ENCODE data around the gene CREB5. TPM values are rescaled to one million over a fixed set of nuclear protein-coding genes. Genes with fewer than 3 reads are reported as not detected.

CREB5 gene
- total RNA-seq, 4 donors from 2014 or later = 0.88 to 31.4 (median 15.9) TPM

DNA sequence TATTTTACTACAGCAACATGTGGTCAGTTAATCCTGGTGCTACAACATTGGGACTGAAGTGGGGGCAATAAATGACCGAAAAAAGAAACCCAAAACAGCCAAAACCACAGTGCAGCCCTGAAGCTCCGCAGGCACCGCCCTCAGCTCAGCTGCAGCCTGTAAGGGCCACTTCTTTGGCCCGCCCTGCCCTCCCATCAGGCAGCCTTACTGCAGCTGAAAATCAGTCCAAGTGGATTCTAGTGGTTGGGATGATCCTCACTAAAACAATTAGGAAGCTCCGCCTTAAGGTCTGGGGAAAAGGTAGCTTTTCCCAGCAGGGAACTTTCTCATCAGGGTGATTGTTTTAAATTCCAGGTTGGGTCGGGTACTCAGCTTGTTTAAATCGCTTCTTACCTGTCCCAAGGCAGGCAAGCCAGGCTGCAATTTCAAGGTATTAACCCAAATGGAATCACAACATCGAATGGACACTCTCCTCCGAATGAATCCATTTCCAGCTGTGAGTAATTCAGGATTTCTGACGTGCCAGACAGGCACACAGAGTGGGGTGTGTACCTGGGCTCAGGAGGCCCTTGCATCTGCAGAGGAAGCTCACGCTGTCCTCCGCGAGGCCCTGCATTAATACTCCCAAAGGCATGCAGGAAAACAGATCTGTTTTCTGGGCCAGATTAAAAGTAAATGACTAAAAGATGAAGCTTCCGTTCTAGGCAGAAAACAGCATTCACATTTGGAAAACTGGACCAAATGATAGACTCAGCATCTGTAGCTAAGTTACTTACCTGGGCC lies 104.3 kb downstream of the CREB5 start:
- TF ChIP-seq POLR2A (IDR thresholded peaks at IDR 0.05) = no peak
- TF ChIP-seq, protein P1, sequence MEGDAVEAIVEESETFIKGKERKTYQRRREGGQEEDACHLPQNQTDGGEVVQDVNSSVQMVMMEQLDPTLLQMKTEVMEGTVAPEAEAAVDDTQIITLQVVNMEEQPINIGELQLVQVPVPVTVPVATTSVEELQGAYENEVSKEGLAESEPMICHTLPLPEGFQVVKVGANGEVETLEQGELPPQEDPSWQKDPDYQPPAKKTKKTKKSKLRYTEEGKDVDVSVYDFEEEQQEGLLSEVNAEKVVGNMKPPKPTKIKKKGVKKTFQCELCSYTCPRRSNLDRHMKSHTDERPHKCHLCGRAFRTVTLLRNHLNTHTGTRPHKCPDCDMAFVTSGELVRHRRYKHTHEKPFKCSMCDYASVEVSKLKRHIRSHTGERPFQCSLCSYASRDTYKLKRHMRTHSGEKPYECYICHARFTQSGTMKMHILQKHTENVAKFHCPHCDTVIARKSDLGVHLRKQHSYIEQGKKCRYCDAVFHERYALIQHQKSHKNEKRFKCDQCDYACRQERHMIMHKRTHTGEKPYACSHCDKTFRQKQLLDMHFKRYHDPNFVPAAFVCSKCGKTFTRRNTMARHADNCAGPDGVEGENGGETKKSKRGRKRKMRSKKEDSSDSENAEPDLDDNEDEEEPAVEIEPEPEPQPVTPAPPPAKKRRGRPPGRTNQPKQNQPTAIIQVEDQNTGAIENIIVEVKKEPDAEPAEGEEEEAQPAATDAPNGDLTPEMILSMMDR (IDR thresholded peaks at IDR 0.05) = no peak
- no peaks in the 10 kb centered on the region for H3K27me3 ChIP-seq
- H3K4me3 ChIP-seq = no peak overlapping the region
- H3K4me1 ChIP-seq = no peaks in the 10 kb centered on the region
- H3K27ac ChIP-seq = no peak overlapping the region
- H3K36me3 ChIP-seq = no peaks in the 10 kb centered on the region
- no peak for DNase-seq
- no peaks in the 10 kb centered on the region for H3K9me3 ChIP-seq

DNA sequence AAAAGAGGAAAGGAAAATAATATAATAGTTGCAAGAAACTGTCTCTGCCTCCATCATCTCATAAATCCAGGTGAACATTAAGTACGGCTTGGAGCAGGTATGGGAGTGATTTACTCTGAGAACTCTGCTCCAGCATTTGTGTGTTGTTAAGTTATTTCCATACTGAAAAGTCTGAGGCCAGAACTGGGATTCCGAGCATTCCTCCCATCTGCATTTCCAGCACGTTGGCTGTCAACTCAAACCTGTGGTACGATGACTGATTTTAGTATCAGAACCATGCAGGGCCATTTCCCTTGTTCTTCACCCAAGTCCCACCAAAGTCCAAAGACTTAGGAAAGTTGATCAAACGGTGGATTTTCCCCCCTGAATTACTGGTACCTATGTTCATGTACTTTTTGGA lies 104.9 kb downstream of the CREB5 start:
- Histone ChIP-seq H3K4me1 (no peaks in the 10 kb centered on the region), H3K36me3 (no peaks in the 10 kb centered on the region), H3K9me3 (no peaks in the 10 kb centered on the region), H3K4me3 (no peak overlapping the region), H3K27ac (no peak overlapping the region), H3K27me3 (no peaks in the 10 kb centered on the region)
- TF ChIP-seq, protein P1 (IDR thresholded peaks at IDR 0.05) = no peak
- TF ChIP-seq POLR2A (IDR thresholded peaks at IDR 0.05) = no peak
- DNase-seq = no peak

DNA sequence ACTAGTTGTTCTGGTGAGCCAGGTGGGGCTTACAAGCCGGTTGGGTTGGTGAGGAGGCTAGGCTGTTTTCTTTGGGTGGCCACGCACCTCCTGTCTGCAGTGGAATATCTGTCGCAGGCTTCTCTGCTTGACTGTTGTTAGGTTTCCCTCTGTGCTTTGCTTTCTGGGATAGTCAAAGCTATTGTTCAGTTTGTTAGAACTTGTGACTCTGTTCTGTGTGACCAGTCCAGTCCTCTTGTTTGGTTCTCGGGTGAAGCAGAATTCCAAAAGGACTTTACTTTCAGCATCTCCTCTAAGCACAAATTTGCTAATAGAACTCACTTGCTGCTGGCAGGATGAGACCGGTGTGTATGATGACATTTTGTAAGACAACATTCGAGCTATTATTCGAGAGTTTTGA lies 105.3 kb downstream of the CREB5 start:
- TF ChIP-seq POLR2A (IDR thresholded peaks at IDR 0.05) = no peak
- no peaks in the 10 kb centered on the region for H3K9me3 ChIP-seq
- no peak overlapping the region for H3K27ac ChIP-seq
- no peak for DNase-seq
- H3K27me3 ChIP-seq = no peaks in the 10 kb centered on the region
- no peak overlapping the region for H3K4me3 ChIP-seq
- no peaks in the 10 kb centered on the region for H3K36me3 ChIP-seq
- no peaks in the 10 kb centered on the region for H3K4me1 ChIP-seq

DNA sequence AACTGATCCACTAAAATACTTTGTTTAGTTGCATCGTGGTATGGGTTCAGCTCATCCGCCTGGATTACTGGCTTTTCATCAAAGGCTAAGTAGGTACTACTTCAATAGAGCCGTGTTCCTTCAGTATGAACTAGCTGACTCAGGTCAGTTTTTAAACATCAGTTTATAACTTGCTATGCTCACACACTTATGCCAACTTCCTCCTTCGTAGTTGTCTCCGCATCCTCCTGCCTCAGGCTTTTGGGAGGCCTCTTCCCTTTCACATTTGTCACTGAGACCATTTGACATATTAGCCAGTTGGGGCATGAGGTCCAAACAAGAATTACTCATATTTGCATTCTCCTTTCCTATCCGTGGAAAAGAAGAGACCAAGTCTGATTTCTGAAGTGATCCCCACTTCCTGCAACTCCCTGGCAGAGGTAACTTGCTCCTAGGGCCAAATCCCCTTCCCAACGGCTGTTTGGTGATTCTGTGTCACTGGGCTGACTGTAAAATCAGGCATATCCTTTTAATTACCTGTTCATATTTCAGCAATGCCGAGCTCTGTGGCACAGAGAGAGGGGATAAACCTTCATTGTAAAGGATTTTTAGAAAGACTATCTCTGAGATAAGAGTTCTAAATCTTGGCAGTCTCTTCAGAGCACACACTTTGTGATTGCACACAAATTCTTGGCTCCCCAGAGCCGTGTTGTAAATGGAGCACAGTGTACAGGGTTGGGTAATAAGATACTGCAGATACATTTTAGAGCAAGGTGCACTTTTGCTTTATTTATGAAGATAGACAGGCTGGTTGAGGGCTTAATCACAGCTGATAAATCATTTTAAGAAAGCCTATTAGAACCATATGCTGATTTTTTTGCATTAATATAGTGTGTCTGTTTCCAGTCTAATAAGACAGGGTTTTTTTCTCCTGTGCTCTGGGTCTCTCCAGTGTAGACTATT lies 108.0 kb downstream of the CREB5 start:
- TF ChIP-seq POLR2A (IDR thresholded peaks at IDR 0.05) = no peak
- TF ChIP-seq, protein P1 (IDR thresholded peaks at IDR 0.05) = no peak
- H3K36me3 ChIP-seq = no peaks in the 10 kb centered on the region
- H3K27ac ChIP-seq = no peak overlapping the region
- no peaks in the 10 kb centered on the region for H3K27me3 ChIP-seq
- DNase-seq = no peak
- no peaks in the 10 kb centered on the region for H3K9me3 ChIP-seq
- H3K4me3 ChIP-seq = no peak overlapping the region
- H3K4me1 ChIP-seq = no peaks in the 10 kb centered on the region

DNA sequence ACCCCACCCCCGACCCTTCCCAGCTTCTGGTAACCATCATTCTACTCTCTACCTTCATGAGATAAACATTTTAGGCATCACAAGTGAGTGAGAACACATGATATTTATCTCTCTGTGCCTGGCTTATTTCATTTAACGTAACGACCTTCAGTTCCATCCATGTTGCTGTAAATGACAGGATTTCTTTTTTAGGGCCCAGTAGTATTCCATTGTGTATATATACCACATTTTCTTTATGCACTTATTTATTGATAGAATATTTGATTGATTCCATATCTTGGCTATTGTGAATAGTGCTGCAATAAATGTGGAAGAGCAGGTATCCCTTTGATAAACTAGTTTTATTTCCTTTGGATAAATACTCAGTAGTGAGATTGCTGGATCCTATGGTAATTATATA lies 112.7 kb downstream of the CREB5 start:
- TF ChIP-seq, protein P1 (IDR thresholded peaks at IDR 0.05) = no peak
- TF ChIP-seq POLR2A (IDR thresholded peaks at IDR 0.05) = no peak
- H3K27me3 ChIP-seq = no peaks in the 10 kb centered on the region
- no peaks in the 10 kb centered on the region for H3K9me3 ChIP-seq
- no peaks in the 10 kb centered on the region for H3K4me1 ChIP-seq
- no peak for DNase-seq
- no peak overlapping the region for H3K27ac ChIP-seq
- H3K36me3 ChIP-seq = no peaks in the 10 kb centered on the region
- H3K4me3 ChIP-seq = no peak overlapping the region

DNA sequence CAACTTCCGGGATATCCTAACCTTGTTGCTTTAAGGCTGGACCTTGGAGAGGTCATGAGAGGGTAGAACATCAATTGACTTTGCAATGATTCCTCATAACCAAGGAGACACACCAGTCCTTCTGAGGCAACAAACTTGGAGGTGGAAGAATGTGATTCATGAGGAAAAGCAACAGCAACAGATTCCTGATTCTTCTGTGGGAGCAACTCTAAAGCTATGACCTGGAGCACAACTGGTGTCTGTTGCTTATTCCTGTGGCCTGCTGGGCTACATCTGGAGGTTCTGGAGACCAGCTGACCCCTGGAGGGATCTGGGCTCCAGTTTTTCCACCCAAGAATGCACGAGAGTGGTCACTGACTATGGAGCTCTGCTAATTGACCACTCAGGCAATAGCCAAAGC lies 116.6 kb downstream of the CREB5 start:
- Histone ChIP-seq H3K4me3 (no peak overlapping the region), H3K9me3 (no peaks in the 10 kb centered on the region), H3K27ac (no peak overlapping the region), H3K36me3 (no peaks in the 10 kb centered on the region), H3K27me3 (no peaks in the 10 kb centered on the region), H3K4me1 (no peaks in the 10 kb centered on the region)
- TF ChIP-seq, protein P1 (IDR thresholded peaks at IDR 0.05) = no peak
- TF ChIP-seq POLR2A (IDR thresholded peaks at IDR 0.05) = no peak
- DNase-seq = no peak
